Liver (tissue), 9 donors: ENCODE measurements around the gene AUNIP. TPM values are rescaled to one million over a fixed set of nuclear protein-coding genes. Genes with fewer than 3 reads are reported as not detected.

Source experiments
- DNase-seq: peaks from one replicate; pipeline ENCODE4 v3.0.0-alpha.2; 2017; ENCODE audit warnings: low spot score
- H3K27ac ChIP-seq, 2 donors: one replicate each; pipeline ENCODE4 v1.7.0; 2013; ENCODE audit warnings: inconsistent platforms in 2 of 2, low read length in 2 of 2, control low read depth in 1 of 2, low read depth in 1 of 2, mild to moderate bottlenecking in 1 of 2
- H3K27me3 ChIP-seq, 4 donors: one replicate each; pipeline versions ENCODE4 v1.6.1 to v1.7.0; 2013; ENCODE audit warnings: low read length in 3 of 4, inconsistent platforms in 1 of 4, mild to moderate bottlenecking in 1 of 4, moderate library complexity in 1 of 4; ENCODE audit not compliant: control insufficient read depth in 4 of 4, insufficient read depth in 4 of 4
- H3K36me3 ChIP-seq, 4 donors: one replicate each; pipeline versions ENCODE4 v1.6.1 to v1.7.0; 2013; ENCODE audit warnings: low read length in 3 of 4, mild to moderate bottlenecking in 3 of 4, low read depth in 1 of 4, moderate library complexity in 1 of 4; ENCODE audit not compliant: control insufficient read depth in 4 of 4, insufficient read depth in 3 of 4
- H3K4me1 ChIP-seq, 4 donors: one replicate each; pipeline versions ENCODE4 v1.6.1 to v1.7.0; 2013; ENCODE audit warnings: low read length in 3 of 4, mild to moderate bottlenecking in 3 of 4, moderate library complexity in 1 of 4; ENCODE audit not compliant: control insufficient read depth in 4 of 4, insufficient read depth in 4 of 4
- H3K4me3 ChIP-seq, 3 donors: one replicate each; pipeline versions ENCODE4 v1.6.1 to v1.7.0; 2013; ENCODE audit warnings: low read length in 3 of 3, control low read depth in 1 of 3, low read depth in 1 of 3, mild to moderate bottlenecking in 1 of 3
- H3K9ac ChIP-seq, 2 donors: one replicate each; pipeline ENCODE4 v1.7.0; 2013; ENCODE audit warnings: low read length in 2 of 2, mild to moderate bottlenecking in 2 of 2, moderate library complexity in 2 of 2, control low read depth in 1 of 2, low read depth in 1 of 2
- H3K9me3 ChIP-seq, 4 donors: one replicate each; pipeline versions ENCODE4 v1.6.1 to v1.7.0; 2013; ENCODE audit warnings: low read length in 3 of 4; ENCODE audit not compliant: control insufficient read depth in 4 of 4
- ATF3 ChIP-seq: IDR thresholded peaks from 2 replicates; pipeline ENCODE4 v1.6.1; 2016; ENCODE audit warnings: antibody characterized with exemption
- CTCF ChIP-seq: fragments of 150-350 bp; IDR thresholded peaks from 2 replicates; pipeline ENCODE4 v1.5.1; 2017; ENCODE audit warnings: improper control_type of control experiment, low read depth, low read length; ENCODE audit not compliant: missing input control
- EGR1 ChIP-seq, 2 donors: IDR thresholded peaks; 2 replicates each; pipeline ENCODE4 v1.6.1; 2016 to 2018; ENCODE audit warnings: antibody characterized with exemption in 2 of 2, low read depth in 2 of 2
- GABPA ChIP-seq, 2 donors: IDR thresholded peaks in 1 of 2; conservative IDR thresholded peaks in 1 of 2; 2 replicates each; pipeline ENCODE4 v1.6.1; 2016; ENCODE audit warnings: antibody characterized with exemption in 2 of 2, mild to moderate bottlenecking in 1 of 2, moderate library complexity in 1 of 2
- HNF4A ChIP-seq, 2 donors: conservative IDR thresholded peaks; 2 replicates each; pipeline ENCODE4 v1.6.1; 2016; ENCODE audit warnings: antibody characterized with exemption in 2 of 2, mild to moderate bottlenecking in 2 of 2
- HNF4G ChIP-seq: IDR thresholded peaks from 2 replicates; pipeline ENCODE4 v1.6.1; 2016; ENCODE audit warnings: antibody characterized with exemption
- JUND ChIP-seq, 2 donors: IDR thresholded peaks; 2 replicates each; pipeline ENCODE4 v1.6.1; 2016; ENCODE audit warnings: antibody characterized with exemption in 2 of 2
- MAX ChIP-seq: IDR thresholded peaks from 2 replicates; pipeline ENCODE4 v1.6.1; 2016; ENCODE audit warnings: antibody characterized with exemption
- NR2F2 ChIP-seq: IDR thresholded peaks from 2 replicates; pipeline ENCODE4 v1.6.1; 2016; ENCODE audit warnings: antibody characterized with exemption
- RAD21 ChIP-seq, 2 donors: IDR thresholded peaks; 2 replicates each; pipeline ENCODE4 v1.6.1; 2016; ENCODE audit warnings: antibody characterized with exemption in 2 of 2, mild to moderate bottlenecking in 2 of 2
- REST ChIP-seq: IDR thresholded peaks from 2 replicates; pipeline ENCODE4 v1.6.1; 2016; ENCODE audit warnings: antibody characterized with exemption, mild to moderate bottlenecking
- RXRA ChIP-seq, 2 donors: IDR thresholded peaks; 2 replicates each; pipeline ENCODE4 v1.6.1; 2017 to 2018; ENCODE audit warnings: antibody characterized with exemption in 2 of 2, mild to moderate bottlenecking in 1 of 2
- SP1 ChIP-seq: IDR thresholded peaks from 2 replicates; pipeline ENCODE4 v1.6.1; 2018; ENCODE audit warnings: antibody characterized with exemption, mild to moderate bottlenecking
- TAF1 ChIP-seq: conservative IDR thresholded peaks from 2 replicates; pipeline ENCODE4 v1.6.1; 2016; ENCODE audit warnings: antibody characterized with exemption, mild to moderate bottlenecking
- YY1 ChIP-seq: IDR thresholded peaks from 2 replicates; pipeline ENCODE4 v1.6.1; 2016; ENCODE audit warnings: antibody characterized with exemption, mild to moderate bottlenecking
- ZBTB33 ChIP-seq: IDR thresholded peaks from 2 replicates; pipeline ENCODE4 v1.6.1; 2016; ENCODE audit warnings: antibody characterized with exemption
- WGBS: extraction: QIAGEN DNeasy Blood & Tissue Kit; methylation state at CpG from one replicate; pipeline ENCODE4 v1.1.7; 2013; 5-methylcytosine and 5-hydroxymethylcytosine counted together
- polyA plus RNA-seq, 2 donors: library from polyadenylated mRNA; stranded (reverse) in 1 of 2; unstranded in 1 of 2; fragments of 200-250 nt in 1 of 2; fragments of >200 nt in 1 of 2; fragmentation: Nextera tagmentation in 1 of 2; extraction: Ambion mirVana in 1 of 2; gene quantifications; one replicate each; pipeline versions ENCODE4 v1.2.1 to v1.2.3, GENCODE V29; 2013 to 2015
- total RNA-seq, 2 donors: library from RNA; depleted of rRNA; stranded (reverse); fragments of >200 nt; gene quantifications; one replicate each; pipeline ENCODE4 v1.2.3, GENCODE V29; 2014
- donor health status: healthy.
- donor health status: healthy.
- donor health status: healthy.
- donor health status: healthy.
- donor health status: healthy.

Gene AUNIP
- total RNA-seq (1 to 10 TPM in 1 of 2 donors, not detected in 1; 9.0 TPM), polyA plus RNA-seq (under 1 TPM; 0.18 to 0.56 TPM)

GRCh38 chr1:25858906-25859789, at the start of gene AUNIP:
AUNIP (minus strand) TSS chr1:25859457; CDS start chr1:25859357, 100 bp downstream.
- Histone ChIP-seq H3K4me3 (peak within 1 kb of the TSS; percentile 46 to 83 (median 55)), H3K27ac (peak within 1 kb of the TSS; percentile 65 to 82), H3K36me3 (peaks cover 0 to 4% (median 0%) of the 10 kb centered on the region in 4 donors), H3K4me1 (peaks cover 3 to 13% (median 5%) of the 10 kb centered on the region in 4 donors), H3K27me3 (no peaks in the 10 kb centered on the region), H3K9me3 (no peaks in the 10 kb centered on the region), H3K9ac (peak within 1 kb of the TSS; percentile 52 to 64)
- TF ChIP-seq HNF4A (conservative IDR thresholded peaks at IDR 0.05) (peak in 1 of 2 donors; percentile 8), TAF1 (peak; percentile 57), JUND (IDR thresholded peaks at IDR 0.05) (no peak), SP1 (peak; percentile 25), RAD21 (IDR thresholded peaks at IDR 0.05) (peak in 1 of 2 donors; percentile 32), YY1 (no peak), GABPA (IDR thresholded peaks at IDR 0.05 in 1 of 2, conservative IDR thresholded peaks at IDR 0.05 in 1 of 2) (no peak), ATF3 (no peak), EGR1 (IDR thresholded peaks at IDR 0.05; ENCODE audit: low read depth in 2 of 2) (peak; percentile 90 to 97), RXRA (IDR thresholded peaks at IDR 0.05) (peak in 1 of 2 donors; percentile 31), HNF4G (no peak), ZBTB33 (no peak)
- WGBS: 2% methylated on average over 77 of the region's 77 CpGs
- peak; percentile 91 for DNase-seq

- DNase-seq: no peak
- 69% methylated on average over 10 of the region's 10 CpGs for WGBS
Observed at GRCh38 chr1:25909040-25909439, 49.8 kb upstream of the AUNIP start.

More at GRCh38 chr1:25909040-25909439, 49.8 kb upstream of the AUNIP start:
- no peak overlapping the region for H3K9ac ChIP-seq
- H3K9me3 ChIP-seq: no peaks in the 10 kb centered on the region
- peaks cover 7 to 21% (median 14%) of the 10 kb centered on the region in 4 donors for H3K4me1 ChIP-seq
- no peaks in the 10 kb centered on the region for H3K36me3 ChIP-seq
- H3K27ac ChIP-seq: no peak overlapping the region
- TF ChIP-seq YY1 (no peak), MAX (no peak), JUND (IDR thresholded peaks at IDR 0.05) (no peak), REST (no peak), NR2F2 (no peak), RXRA (IDR thresholded peaks at IDR 0.05) (no peak), CTCF (no peak), ZBTB33 (no peak), TAF1 (no peak)
- no peaks in the 10 kb centered on the region for H3K27me3 ChIP-seq
- H3K4me3 ChIP-seq: no peak overlapping the region
